GM13977 (cell line): ENCODE data around the gene MCU.

Experiments
- DNase-seq: peaks from one replicate; pipeline ENCODE4 v3.0.0; 2012; ENCODE audit warnings: low spot score
- in situ Hi-C: fragments of 300-500 bp; cut with MboI; formaldehyde crosslinking; loops from one replicate; pipeline ENCODE4 v1.12.0; 2022; ENCODE audit warnings: low sequenced_read_pairs, low pct_unique_long_range_greater_than_20kb, mixed read lengths, inconsistent platforms; ENCODE audit not compliant: unreplicated experiment
- TF ChIP-seq, protein P1 (sequence below): IDR thresholded peaks from 2 replicates; pipeline ENCODE4 v1.5.1; 2012; ENCODE audit warnings: mild to moderate bottlenecking, control low read depth; ENCODE audit not compliant: insufficient read depth; ENCODE audit errors: extremely low read depth, missing control alignments

The MCU gene

DNA sequence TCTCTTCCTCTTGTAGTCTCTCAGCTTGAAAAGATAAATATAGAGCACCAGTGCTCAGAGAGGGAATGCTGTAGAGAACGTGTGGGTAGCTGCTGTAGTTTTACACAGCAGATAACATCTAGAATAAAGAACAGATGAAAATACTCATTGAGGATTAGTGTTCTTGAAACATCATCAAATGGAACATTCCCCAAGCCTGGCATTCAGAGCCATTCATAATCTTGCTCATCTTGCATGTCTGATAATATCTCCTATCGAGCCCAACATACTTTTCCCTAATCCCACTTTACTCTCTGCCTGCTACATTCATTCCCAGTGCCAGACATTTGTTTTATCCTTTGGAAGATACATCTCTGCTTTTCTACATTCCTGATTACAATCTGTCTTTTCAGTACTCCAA lies 35.2 kb downstream of the MCU start:
- no peak for DNase-seq
- in situ Hi-C loops = no loop called here
- TF ChIP-seq, protein P1, sequence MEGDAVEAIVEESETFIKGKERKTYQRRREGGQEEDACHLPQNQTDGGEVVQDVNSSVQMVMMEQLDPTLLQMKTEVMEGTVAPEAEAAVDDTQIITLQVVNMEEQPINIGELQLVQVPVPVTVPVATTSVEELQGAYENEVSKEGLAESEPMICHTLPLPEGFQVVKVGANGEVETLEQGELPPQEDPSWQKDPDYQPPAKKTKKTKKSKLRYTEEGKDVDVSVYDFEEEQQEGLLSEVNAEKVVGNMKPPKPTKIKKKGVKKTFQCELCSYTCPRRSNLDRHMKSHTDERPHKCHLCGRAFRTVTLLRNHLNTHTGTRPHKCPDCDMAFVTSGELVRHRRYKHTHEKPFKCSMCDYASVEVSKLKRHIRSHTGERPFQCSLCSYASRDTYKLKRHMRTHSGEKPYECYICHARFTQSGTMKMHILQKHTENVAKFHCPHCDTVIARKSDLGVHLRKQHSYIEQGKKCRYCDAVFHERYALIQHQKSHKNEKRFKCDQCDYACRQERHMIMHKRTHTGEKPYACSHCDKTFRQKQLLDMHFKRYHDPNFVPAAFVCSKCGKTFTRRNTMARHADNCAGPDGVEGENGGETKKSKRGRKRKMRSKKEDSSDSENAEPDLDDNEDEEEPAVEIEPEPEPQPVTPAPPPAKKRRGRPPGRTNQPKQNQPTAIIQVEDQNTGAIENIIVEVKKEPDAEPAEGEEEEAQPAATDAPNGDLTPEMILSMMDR = no peak

DNA sequence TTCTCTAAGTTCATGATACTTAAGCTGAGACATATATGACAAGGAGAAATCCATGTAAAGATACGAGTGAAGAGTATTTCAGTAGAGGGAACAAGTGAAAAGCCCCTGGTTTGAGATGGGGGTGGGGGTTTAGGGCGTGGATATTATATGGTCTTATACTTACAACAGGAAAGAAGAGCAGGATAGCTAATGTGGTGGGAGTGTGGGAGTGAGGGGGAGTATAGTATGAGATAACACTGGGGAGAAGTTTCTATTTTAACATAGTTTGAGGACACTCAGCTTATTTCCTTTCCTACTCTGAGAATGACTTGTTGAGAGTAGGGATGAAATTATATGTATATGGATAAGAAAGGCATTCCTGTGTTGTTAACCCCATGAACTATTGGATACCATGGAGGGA lies 36.5 kb downstream of the MCU start:
- no peak for DNase-seq
- in situ Hi-C loops = no loop called here
- TF ChIP-seq, protein P1 = no peak

DNA sequence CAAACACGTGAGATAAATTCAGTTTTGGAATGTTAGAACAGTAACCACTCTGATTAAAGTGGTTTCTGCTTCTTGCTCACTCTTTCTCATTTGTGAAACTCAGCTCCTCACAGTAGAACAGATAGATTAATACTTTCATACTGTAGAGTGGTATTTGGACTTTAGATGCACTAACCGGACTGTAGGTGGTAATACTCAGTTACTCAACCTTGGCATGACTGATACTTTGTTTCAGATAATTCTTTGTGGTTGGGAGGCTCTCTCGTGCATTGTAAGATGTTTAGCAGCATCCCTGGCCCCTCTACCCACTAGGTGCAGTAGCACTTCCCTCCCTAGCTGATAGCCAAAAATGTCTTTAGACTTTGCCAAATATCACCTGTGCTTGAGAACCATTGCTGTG lies 37.6 kb downstream of the MCU start:
- TF ChIP-seq, protein P1 = no peak
- DNase-seq = peak; percentile 29
- in situ Hi-C loops = no loop called here

DNA sequence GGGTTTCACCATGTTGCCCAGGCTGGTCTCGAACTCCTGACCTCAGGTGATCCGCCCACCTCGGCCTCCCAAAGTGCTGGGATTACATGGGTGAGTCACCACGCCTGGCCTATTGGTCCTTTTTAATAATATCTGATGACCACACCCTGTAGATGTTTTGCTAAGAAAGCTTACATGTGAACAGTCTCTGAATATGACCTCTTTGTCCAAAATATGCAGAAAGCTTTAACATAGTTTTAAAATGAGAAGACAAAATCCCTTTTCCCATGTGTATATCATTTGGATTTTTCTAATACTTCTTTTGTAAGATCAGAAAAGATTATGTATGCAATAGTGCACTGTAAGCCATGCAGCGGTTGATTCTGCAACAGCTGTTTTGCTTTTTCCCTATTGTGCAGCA lies 38.5 kb downstream of the MCU start:
- in situ Hi-C loops = no loop called here

DNA sequence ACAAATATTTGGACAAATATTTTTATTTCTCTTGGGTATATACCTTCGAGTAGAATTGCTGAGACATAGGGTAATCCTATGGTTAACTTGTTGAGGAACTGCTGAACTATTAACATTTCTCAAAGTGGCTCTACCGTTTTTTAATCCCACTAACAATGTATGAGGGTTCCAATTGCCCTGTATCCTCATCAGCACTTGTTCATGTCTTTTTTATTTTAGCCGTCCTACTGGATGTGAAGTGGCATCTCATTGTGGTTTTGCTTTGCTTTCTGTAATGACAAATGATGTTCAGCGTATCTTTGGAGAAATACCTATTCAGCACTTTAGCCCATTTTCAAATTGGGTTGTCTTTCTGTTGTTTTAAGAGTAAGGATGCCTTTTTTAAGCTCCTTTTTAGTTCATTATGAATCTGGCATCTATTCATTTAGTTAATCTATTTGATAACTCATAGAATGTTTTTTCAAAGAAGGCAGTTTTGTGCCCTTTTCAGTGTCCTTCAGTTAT lies 40.0 kb downstream of the MCU start:
- in situ Hi-C loops = no loop called here
- TF ChIP-seq, protein P1 = no peak
- DNase-seq = no peak

More for the DNA sequence above, 38.5 kb downstream of the MCU start:
- TF ChIP-seq, protein P1 = no peak
- no peak for DNase-seq

DNA sequence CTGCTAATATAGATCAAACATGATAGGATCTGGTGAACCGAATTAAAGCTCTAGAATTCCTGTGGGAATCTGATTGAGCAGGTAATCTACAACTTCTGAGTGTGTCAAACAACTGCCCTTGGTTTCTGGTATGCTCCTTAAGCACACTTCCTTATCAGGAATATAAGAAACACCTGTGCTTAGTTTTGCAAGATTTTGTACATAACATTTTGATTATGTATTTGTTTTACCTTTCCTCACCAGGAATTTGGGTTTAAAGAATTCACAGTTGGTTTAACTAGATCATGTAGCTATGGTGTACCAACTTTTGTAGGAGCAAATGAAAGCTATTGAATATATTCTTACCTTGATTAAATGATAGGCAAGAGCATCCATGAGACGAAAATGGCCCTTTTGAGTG lies 40.6 kb downstream of the MCU start:
- TF ChIP-seq, protein P1 = no peak
- no peak for DNase-seq
- in situ Hi-C loops = no loop called here

DNA sequence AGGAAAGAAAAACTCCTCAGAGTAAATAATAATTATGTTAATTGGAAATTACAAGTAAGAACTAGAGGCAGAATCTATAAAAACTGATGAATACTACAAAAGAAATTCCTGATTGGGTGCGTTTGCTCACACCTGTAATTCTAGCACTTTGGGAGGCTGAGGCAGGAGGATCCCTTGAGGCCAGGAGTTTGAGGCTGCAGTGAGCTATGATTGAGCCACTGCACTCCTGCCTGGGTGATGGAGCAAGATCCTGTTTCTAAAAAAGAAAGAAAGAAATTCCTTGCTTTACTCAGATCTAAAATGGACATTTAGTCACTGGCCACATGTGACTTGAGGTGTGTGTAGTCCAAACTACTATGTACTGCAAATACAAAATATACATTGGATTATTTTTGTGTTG lies 42.0 kb downstream of the MCU start:
- TF ChIP-seq, protein P1 = no peak
- DNase-seq = no peak
- in situ Hi-C loops = no loop called here
